ENCODE measurements around the gene CLECL1.
A peak's percentile ranks its signal among the peaks of the same experiment; 100 is the strongest.
"Not testable (repeated sequence)": the region's sequence is repeated elsewhere in the genome, so short reads cannot be mapped to it uniquely, and the experiment has no call there.

The CLECL1 gene

GRCh38 chr12:9719790-9720189 lies 13.1 kb downstream of the CLECL1 start:
- no peak for DNase-seq (ENCODE audit: low read depth)

GRCh38 chr12:9718968-9719367 lies 13.9 kb downstream of the CLECL1 start:
- DNase-seq (ENCODE audit: low read depth), result no peak

GRCh38 chr12:9717070-9717925 lies 15.6 kb downstream of the CLECL1 start:
- DNase-seq (ENCODE audit: low read depth), result no peak

DNA sequence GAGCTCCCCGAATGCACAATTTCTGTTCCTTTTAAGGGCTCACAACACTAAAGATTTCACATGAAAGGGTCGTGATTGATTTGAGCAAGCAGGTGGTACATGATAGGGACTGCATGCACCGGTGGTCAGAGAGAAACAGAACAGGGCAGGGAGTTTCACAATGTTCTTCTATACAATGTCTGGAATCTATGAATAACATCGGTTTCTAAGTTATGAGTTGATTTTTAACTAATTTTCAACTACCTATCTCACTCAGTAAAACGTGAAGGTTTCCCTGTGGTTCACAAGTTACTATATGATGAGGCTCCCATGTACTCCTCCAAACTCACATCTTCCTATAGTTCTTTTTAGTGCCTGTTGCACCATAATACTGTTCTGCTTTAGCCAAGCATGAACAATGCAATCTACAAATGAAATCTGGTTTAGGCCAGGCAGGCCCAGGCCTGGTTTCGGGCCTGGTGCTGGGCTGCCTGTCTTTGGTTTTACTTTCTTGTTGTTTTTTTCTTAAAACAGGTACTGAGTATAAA lies 19.8 kb downstream of the CLECL1 start:
- DNase-seq (ENCODE audit: low read depth), result not testable (repeated sequence)

GRCh38 chr12:9711664-9712063 lies 21.2 kb downstream of the CLECL1 start:
- DNase-seq (ENCODE audit: low read depth), result no peak

- DNase-seq (ENCODE audit: low read depth), result no peak
These were observed 22.1 kb downstream of the CLECL1 start for GRCh38 chr12:9710584-9711375.

GRCh38 chr12:9708853-9709252 lies 24.0 kb downstream of the CLECL1 start:
- no peak for DNase-seq (ENCODE audit: low read depth)

DNA sequence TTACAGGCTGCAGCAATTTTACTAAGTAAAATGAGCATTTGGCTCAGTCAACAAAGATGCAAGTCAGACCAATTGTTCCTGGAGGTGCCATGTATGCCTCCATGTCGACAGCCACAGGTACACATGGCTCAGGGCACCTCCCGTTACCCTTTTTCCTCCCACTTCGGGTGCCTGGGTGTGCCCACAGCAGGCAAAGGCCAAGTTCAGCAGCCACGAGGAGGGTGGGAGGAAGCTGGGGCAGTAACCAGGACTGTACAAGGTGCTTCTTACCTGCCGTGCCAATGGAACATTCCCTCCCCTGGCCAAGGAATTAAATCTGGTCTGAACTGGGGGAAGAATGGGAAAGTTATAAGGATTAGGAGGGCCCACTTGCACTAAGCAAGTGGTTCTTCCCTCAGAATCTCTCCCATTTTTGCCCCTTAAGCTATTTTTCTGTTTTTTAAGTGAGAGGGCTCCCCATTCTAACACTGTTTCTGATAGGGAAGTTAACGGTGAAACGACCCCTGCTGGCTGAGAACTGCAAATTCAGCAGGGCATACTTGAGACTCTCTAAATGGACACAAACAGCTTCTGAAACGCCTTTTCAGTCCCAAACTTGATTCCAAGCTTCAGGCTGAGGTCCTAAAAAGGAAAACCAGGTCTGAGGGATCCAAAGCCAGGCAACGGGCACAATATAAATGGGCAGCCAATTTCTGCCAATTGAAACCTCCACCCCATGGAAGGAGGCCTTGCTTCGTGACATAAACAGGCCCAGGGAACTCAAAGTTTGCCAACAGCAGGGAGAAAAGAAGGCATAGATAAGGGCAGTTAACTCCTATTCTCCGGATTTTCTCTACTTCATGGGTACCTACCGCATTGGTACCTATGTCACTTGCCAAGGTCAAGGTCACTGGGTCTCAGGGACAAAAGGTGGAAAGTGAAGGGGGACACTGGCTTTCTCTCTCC lies 24.8 kb downstream of the CLECL1 start:
- DNase-seq (ENCODE audit: low read depth), result peak; percentile 25

- DNase-seq (ENCODE audit: low read depth), result no peak
These were observed 25.5 kb downstream of the CLECL1 start for GRCh38 chr12:9707356-9707755.

DNA sequence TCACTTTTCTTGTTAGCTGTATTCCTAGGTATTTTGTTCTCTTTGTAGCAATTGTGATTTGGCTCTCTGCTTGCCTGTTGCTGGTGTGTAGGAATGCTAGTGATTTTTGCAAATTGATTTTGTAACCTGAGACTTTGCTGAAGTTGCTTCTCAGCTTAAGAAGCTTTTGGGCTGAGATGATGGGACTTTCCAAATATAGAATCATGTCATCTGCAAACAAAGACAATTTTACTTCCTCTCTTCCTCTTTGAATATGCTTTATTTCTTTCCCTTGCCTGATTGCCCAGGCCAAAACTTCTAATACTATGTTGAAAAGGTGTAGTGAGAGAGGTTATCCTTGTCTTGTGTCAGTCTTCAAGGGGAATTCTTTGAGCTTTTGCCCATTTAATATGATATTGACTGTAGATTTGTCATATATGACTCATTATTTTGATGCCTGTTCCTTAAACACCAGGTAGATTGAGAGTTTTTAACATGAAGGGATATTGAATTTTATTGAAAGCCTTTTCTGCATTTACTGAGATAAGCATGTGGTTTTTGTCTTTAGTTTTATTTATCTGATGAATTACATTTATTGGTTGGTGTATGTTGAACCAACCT lies 26.7 kb downstream of the CLECL1 start:
- DNase-seq (ENCODE audit: low read depth), result no peak

- DNase-seq (ENCODE audit: low read depth), result not testable (repeated sequence)
These were observed 28.3 kb downstream of the CLECL1 start for GRCh38 chr12:9704561-9704960.

DNA sequence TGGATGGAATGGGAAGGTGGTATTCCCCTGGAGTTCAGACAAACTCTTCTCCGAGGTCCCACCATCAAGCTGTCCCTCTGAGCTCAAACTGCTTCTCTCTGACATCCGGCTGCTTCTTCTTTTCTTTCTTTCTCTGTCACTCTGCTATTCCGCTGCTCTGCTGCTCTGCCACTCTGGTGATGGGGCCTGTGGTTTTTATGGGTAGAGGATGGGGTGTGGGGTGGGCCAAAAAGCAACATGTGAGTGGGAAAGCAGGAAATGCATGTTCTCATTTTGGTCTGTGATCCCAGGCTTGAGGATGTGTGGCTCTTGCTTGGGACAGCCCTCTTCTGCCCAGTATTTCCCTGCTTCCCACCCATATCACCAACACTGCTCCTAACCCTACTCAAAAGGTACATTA lies 30.6 kb downstream of the CLECL1 start:
- no peak for DNase-seq (ENCODE audit: low read depth)

DNA sequence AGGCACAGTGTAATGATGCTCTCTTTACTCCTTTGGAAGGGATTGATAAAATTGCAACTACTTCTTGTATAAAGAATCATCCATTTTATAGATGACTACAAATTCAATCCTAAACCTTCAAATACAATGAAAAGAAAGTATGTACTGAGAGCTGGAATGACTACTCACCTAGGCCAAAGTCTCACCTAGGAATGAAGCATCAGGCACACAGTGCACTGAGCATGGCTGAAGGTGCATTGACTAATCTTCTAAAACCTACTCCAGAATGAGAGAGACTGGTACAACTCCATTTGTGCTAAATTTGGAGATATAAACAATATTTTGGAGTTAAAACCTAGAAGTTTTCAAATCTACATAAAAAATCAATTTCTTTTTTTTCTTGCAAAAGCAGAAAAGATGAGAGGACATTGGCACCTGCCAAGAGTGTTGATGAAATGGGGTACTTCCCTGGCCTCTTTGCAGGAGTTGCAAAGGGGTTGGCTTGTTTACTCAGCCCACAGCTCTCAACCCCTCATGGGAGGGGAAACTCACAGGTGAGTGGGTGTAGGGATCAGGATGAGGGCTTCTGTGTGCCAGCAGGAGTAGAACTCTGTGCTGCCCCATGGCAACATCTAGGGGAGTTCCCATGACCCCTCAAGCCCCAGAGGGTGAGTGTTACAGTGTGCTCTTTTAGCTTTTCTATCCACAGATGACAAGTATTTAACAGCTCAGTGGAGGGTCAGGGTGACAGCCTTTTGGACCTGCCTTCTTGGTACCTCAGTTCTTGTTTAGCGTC lies 31.3 kb downstream of the CLECL1 start:
- no peak for DNase-seq (ENCODE audit: low read depth)

DNA sequence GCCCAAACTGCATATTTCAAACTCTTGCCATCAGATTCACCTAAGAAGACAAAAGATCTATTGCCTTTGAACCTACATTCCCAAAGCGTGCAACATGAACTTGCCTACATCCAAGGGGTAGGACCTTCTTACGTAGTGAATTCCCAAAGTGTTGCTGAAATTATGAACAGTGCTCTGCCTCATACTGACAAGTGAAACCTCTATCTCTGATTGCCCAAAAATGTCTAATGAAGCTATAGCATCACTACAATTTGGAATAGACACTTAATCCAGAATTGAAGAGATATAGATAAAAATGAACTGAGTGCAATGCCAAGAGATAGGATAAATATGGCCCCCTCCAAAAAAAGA lies 32.3 kb downstream of the CLECL1 start:
- DNase-seq (ENCODE audit: low read depth), result no peak

DNA sequence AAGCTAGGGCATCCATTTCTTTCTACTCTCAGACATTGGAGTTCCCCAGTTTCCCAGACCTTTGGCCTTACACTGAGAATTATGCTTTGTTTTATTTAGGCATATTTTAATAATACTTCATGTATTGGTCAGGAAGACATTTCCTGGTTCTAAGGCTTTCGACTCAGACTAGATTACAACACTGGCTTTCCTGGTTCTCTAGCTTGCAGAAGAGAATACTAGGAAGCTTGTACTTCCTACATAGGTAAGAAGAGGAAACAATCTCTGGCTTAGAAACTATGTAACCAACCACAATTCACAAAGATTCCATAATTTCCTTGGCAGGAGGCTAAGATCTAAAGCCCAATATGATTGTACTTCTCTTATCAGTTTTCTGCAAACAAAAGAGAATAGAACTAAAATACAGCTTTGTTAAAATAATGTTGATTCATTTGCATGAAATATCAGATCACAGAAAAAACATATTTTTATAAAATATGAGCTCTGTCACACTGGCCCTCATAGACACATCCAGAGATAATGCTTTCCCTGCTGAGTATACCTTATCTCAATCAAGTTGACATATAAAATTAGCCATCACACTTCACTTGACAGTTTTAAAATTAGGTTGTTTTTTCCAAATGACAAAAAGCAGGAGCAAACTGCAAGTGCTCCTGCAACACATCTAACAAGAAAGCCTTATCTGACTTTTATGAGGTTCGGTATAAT lies 32.8 kb downstream of the CLECL1 start:
- DNase-seq (ENCODE audit: low read depth), result no peak

GRCh38 chr12:9699269-9699897 lies 33.5 kb downstream of the CLECL1 start:
- DNase-seq (ENCODE audit: low read depth), result no peak

- no peak for DNase-seq (ENCODE audit: low read depth)
These were observed 34.2 kb downstream of the CLECL1 start for GRCh38 chr12:9698681-9699080.

DNA sequence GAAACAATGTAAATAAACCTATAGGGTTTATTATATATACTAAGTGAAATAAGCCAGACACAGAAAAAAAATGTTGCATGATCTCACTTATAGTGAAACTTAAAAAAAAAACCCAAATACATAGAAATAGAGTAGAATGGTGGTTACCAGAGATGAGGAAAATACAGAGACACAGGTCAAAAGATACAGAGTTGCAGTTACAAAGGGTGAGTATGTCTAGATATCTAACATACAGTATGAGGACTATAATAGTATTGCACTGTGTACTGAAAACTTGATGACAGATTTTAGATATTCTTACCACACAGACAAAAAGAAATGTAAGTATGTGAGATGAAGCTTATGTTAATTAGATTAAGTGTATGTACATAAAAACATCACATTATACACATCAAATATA lies 35.3 kb downstream of the CLECL1 start:
- no peak for DNase-seq (ENCODE audit: low read depth)

DNA sequence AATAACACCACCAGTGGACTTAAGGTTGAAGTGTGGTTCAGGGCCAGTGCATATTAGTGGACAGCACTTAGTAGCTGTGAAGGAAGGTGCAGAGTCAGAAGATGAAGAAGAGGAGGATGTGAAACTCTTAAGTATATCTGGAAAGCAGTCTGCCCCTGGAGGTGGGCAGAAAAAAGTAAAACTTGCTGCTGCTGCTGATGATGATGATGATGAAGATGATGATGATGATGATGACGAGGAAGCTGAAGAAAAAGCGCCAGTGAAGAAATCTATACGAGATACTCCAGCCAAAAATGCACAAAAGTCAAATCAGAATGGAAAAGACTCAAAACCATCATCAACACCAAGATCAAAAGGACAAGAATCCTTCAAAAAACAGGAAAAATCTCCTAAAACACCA lies 37.2 kb downstream of the CLECL1 start:
- DNase-seq (ENCODE audit: low read depth), result not testable (repeated sequence)

GRCh38 chr12:9695150-9695549 lies 37.7 kb downstream of the CLECL1 start:
- not testable (repeated sequence) for DNase-seq (ENCODE audit: low read depth)

Data from stromal cell of bone marrow (primary cell).